GM19099 (cell line): Measurements from ENCODE around the gene TCF3.

Experiments
- POLR2A ChIP-seq: IDR thresholded peaks from 3 replicates; pipeline ENCODE4 v1.6.1; 2011; ENCODE audit warnings: low read depth; ENCODE audit not compliant: insufficient read length; ENCODE audit errors: extremely low read depth

Gene TCF3

GRCh38 chr19:1646659-1647453 is 5.6 kb downstream of the TCF3 start:
- TF ChIP-seq POLR2A = no peak

DNA sequence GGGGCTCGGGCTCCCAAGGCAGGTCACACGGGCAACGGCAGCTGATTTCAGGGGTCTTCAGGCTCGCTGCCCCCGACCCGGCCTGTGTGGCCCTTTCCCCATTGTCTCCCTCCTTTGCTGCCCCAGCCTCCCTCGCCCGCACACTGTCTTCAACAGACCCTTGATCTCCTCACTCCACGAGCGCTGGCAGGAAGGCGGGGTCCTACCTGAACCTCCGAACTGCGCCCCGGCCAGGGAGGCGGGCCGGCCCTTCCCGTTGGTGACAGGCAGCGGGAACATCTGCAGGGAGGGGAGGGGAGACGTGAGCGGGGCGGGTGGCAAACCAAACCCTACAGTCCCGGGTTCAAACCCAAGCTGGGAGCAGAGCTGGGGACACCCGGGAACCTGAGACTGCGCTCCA is 6.3 kb downstream of the TCF3 start:
- no peak for TF ChIP-seq POLR2A

GRCh38 chr19:1645299-1645698 is 7.1 kb downstream of the TCF3 start:
- no peak for TF ChIP-seq POLR2A

- TF ChIP-seq POLR2A = no peak
Observed at GRCh38 chr19:1644070-1644469, 8.3 kb downstream of the TCF3 start.

DNA sequence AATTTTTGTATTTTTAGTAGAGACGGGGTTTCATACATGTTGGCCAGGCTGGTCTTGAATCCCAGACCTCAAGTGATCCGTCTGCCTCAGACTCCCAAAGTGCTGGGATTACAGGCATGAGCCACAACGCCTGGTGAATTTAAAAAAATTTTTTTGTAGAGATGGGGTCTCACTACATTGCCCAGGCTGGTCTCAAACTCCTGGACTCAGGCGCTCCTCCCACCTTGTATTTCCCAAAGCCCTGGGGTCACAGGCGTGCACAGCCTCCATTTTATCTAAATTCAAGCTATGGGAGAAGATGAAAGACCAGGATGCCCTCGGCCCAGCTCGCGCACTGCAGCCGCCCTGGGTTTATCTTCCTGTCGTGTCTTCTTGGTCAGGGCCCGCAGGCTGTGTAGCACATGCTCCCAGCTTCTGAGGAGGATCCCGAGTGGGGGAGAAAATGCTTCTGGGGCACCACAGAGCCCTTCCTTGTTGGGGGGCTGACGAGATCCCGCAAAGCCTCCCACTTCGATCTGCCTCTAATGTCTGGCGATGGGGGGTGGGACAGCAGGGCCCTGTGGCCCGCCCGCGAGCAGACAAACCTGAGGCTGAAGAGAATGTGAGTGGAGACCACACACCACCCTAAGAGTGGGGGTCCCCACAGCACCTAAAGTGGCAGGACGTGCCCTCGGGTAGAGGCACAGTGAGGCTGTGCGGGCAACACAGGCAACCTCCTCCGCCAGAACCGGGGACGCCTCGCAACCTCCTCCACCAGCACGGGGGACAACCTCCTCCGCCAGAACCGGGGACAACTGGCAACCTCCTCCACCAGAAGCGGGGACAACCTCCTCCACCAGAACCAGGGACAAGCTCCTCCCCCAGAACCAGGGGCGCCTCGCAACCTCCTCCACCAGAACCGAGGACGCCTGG is 15.8 kb downstream of the TCF3 start:
- TF ChIP-seq POLR2A = no peak

GRCh38 chr19:1634938-1635243 is 17.5 kb downstream of the TCF3 start:
- no peak for TF ChIP-seq POLR2A

GRCh38 chr19:1634242-1634937 is 18.0 kb downstream of the TCF3 start:
- TF ChIP-seq POLR2A = no peak

DNA sequence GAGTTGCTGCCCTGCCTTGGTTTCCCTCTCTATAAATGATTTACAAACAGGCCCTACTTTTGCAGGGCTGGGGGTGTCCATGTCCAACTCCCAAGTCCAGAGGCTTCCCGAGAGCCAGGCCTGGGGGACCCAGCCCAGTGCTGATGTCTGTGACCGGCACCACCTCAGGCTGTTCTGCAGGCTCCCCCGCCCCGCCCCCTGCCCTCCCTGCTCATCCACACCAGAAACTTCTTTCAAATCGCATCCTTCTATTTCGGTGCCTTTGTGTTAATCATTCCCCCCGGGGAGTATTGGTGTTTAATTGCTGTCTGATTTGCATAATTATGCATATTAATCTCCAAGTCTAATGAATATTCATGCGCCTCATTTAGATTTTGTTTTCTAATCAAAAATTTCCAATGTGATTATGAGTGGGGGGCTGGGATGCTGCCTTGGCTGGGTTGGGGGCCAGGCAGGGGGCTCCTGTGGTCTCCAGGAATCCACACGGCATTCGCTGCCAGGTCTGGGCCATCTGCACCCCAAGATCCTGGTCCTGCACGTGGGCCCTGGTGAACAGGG is 19.1 kb downstream of the TCF3 start:
- TF ChIP-seq POLR2A = no peak

- TF ChIP-seq POLR2A = no peak
Observed at GRCh38 chr19:1632462-1633268, 19.8 kb downstream of the TCF3 start.

- TF ChIP-seq POLR2A = no peak
Observed at GRCh38 chr19:1631557-1632100, 20.8 kb downstream of the TCF3 start.

DNA sequence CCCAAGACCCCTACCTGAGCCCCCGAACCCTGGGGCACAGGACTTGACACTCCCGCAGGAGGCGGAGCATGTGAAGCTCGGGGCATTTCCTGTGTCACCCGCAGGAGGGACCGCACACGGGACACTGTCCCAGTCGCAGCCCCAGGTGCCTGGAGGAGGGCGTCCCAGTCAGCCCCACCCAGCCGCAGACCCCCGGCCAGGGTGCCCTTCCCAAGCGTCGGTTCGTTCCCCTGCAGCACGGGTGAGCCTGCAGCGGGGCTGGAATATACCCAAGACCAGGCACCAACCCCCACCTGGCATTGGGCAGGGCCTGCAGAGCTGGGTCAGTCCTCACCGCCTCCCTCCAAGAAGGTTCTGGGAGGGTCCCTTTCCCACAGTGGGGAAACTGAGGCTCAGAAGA is 21.6 kb downstream of the TCF3 start:
- no peak for TF ChIP-seq POLR2A

- no peak for TF ChIP-seq POLR2A
Observed at GRCh38 chr19:1630012-1630411, 22.4 kb downstream of the TCF3 start.

DNA sequence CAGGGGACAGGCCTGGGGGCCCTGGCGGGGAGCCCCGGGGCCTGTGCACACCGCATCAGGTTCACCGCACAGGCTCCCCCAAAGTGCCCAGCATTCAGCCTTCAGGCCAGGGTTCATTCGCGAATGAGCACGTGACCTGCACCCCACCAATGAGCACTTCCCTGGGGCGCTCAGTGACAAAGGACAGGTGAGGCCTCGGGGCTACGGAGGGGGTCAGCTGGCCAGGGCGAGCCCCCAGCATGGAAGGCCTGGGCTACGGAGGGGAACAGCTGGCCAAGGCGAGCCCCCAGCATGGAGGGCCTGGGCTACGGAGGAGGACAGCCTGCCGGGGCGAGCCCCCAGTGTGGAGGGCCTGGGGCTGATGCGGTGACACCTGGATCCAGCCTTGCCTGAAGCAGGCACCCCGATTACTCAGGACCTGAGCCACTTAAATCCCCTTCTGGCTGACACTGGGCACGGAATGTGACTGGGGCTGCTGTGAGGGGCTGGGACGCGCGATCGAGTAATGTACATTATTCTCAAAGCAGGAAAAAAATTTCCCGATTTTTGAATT is 23.1 kb downstream of the TCF3 start:
- no peak for TF ChIP-seq POLR2A

DNA sequence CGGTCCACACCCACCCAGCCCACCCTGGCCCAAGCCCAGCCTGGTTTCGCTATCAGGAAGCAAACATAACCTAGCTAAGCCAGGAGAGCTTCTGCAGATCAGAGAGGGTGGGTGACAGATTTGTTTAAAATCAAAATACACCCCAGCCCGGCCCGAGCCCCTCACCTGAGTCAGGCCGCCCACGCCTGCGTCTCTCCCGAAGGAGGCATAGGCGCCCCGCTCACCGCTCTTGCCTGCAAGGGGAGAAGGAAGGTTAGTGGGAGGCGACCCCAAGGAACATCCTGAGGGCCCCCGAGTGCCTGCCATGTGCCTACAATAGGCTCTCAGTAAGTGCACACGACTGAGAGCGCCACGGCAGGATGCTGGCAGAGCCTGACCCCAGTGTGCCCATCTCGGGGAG is 25.2 kb downstream of the TCF3 start:
- no peak for TF ChIP-seq POLR2A
